HCT116 (cell line): Measurements from ENCODE around the gene HIBADH. TPM values are rescaled to one million over a fixed set of nuclear protein-coding genes. Genes with fewer than 3 reads are reported as not detected.

Experiments
- ATAC-seq: fragments of 200-7000 bp; cut with Tn5 transposase; 2 replicates; pipeline ENCODE4 v1.9.1; 2020; ENCODE audit warnings: mild to moderate bottlenecking, moderate library complexity
- BruUV-seq: library from RNA; stranded (reverse); fragments of 400-500 nt; replicated peaks from 2 replicates; lab custom pipeline; 2021; lab: Mats Ljungman, UMichigan
- CTCF ChIA-PET: fragments of 300-600 bp; sonication (Branson Sonifier 250); formaldehyde crosslinking; loops from one replicate; lab custom pipeline; 2021; ENCODE audit warnings: antibody characterized with exemption; lab: Charles Lee
- POLR2A ChIA-PET: fragments of 300-600, 350-600 bp; sonication (Branson Sonifier 250); formaldehyde crosslinking; loops from one replicate; lab custom pipeline; 2021; ENCODE audit warnings: antibody characterized with exemption; lab: Charles Lee
- RAD21 ChIA-PET, 2 experiments: fragments of 300-600 bp; sonication (Branson Sonifier 250); formaldehyde crosslinking; loops; one replicate each; lab custom pipeline; 2023; ENCODE audit warnings: low total read pairs in 2 of 2; ENCODE audit not compliant: uncharacterized antibody in 2 of 2, unreplicated experiment in 2 of 2, low non-redundant PET in 1 of 2; lab: Charles Lee
- DNase-seq: peaks from one replicate; pipeline ENCODE4 v3.0.0-alpha.2; 2010; ENCODE audit warnings: low read depth, low spot score
- H2AFZ ChIP-seq: fragments of 200-600 bp; shearing (Covaris generic), sonication (generic); 2 replicates; pipeline ENCODE4 v1.6.1; 2017; ENCODE audit warnings: low read depth, mixed run types, mixed read lengths, antibody characterized with exemption, low read length; ENCODE audit not compliant: poor library complexity, severe bottlenecking
- H3K27ac ChIP-seq: 2 replicates; pipeline ENCODE4 v1.5.1; 2012; ENCODE audit warnings: low read depth, low read length
- H3K27me3 ChIP-seq: fragments of 200-600 bp; sonication (generic); 2 replicates; pipeline ENCODE4 v1.6.1; 2016; ENCODE audit warnings: mixed run types, low read length, mixed read lengths; ENCODE audit not compliant: insufficient read depth
- H3K36me3 ChIP-seq, 2 experiments: fragments of 200-500 bp in 1 of 2; fragments of 200-600 bp in 1 of 2; sonication (Bioruptor generic) in 1 of 2; sonication (generic) in 1 of 2; 2 replicates each; pipeline versions ENCODE4 v1.5.1 to v1.6.1; 2014 to 2016; ENCODE audit warnings: low read length in 2 of 2, inconsistent platforms in 1 of 2, mixed read lengths in 1 of 2, mixed run types in 1 of 2; ENCODE audit not compliant: insufficient read depth in 2 of 2, control insufficient read depth in 1 of 2
- H3K4me1 ChIP-seq, 2 experiments: fragments of 200-600 bp in 1 of 2; sonication (generic) in 1 of 2; 2 replicates each; pipeline versions ENCODE4 v1.5.1 to v1.6.1; 2012 to 2017; ENCODE audit warnings: low read length in 2 of 2, inconsistent platforms in 1 of 2, mild to moderate bottlenecking in 1 of 2, mixed read lengths in 1 of 2, mixed run types in 1 of 2, moderate library complexity in 1 of 2; ENCODE audit not compliant: insufficient read depth in 2 of 2, control insufficient read depth in 1 of 2
- H3K4me2 ChIP-seq: fragments of 200-600 bp; sonication (generic); 2 replicates; pipeline ENCODE4 v1.6.1; 2017; ENCODE audit warnings: mixed run types, low read length, mixed read lengths
- H3K4me3 ChIP-seq, 2 experiments: fragments of 200-600 bp in 1 of 2; sonication (generic) in 1 of 2; replicated peaks in 1 of 2; 2 replicates each; pipeline ENCODE4 v1.5.1; 2011 to 2016; ENCODE audit warnings: low read length in 2 of 2, control low read depth in 1 of 2, low read depth in 1 of 2, mild to moderate bottlenecking in 1 of 2, mixed read lengths in 1 of 2, mixed run types in 1 of 2
- H3K79me2 ChIP-seq: fragments of 200-600 bp; sonication (generic); 2 replicates; pipeline ENCODE4 v1.6.1; 2017; ENCODE audit warnings: mild to moderate bottlenecking, mixed run types, low read length, moderate library complexity, mixed read lengths; ENCODE audit not compliant: insufficient read depth
- H3K9ac ChIP-seq: fragments of 200-600 bp; sonication (generic); 2 replicates; pipeline ENCODE4 v1.6.1; 2016; ENCODE audit warnings: low read length, mixed read lengths
- H3K9me2 ChIP-seq: fragments of 200-600 bp; sonication (generic), shearing (Covaris generic); 2 replicates; pipeline ENCODE4 v1.6.1; 2017; ENCODE audit warnings: mixed run types, mild to moderate bottlenecking, moderate library complexity; ENCODE audit not compliant: insufficient read depth
- H3K9me3 ChIP-seq, 2 experiments: fragments of 200-500 bp in 1 of 2; fragments of 200-600 bp in 1 of 2; sonication (Bioruptor generic) in 1 of 2; sonication (generic) in 1 of 2; 2 replicates each; pipeline ENCODE4 v1.6.1; 2014 to 2017; ENCODE audit warnings: low read length in 2 of 2, mixed read lengths in 2 of 2, inconsistent platforms in 1 of 2, low read depth in 1 of 2, mild to moderate bottlenecking in 1 of 2, mixed run types in 1 of 2, moderate library complexity in 1 of 2; ENCODE audit not compliant: control insufficient read depth in 1 of 2, insufficient read depth in 1 of 2
- H4K20me1 ChIP-seq: fragments of 200-600 bp; sonication (generic), shearing (Covaris generic); 2 replicates; pipeline ENCODE4 v1.6.1; 2017; ENCODE audit warnings: mixed run types, mild to moderate bottlenecking, moderate library complexity; ENCODE audit not compliant: insufficient read depth
- CEBPB ChIP-seq: IDR thresholded peaks from 2 replicates; pipeline ENCODE4 v1.6.1; 2012; ENCODE audit warnings: low read depth
- EZH2phosphoT487 ChIP-seq: fragments of 200-600 bp; IDR thresholded peaks from 2 replicates; pipeline ENCODE4 v1.6.1; 2018; ENCODE audit warnings: antibody characterized with exemption, borderline replicate concordance
- POLR2A ChIP-seq: IDR thresholded peaks from 2 replicates; pipeline ENCODE4 v1.7.0; 2011; ENCODE audit warnings: borderline replicate concordance; ENCODE audit not compliant: insufficient read depth, insufficient read length; ENCODE audit errors: extremely low read depth
- SRF ChIP-seq: IDR thresholded peaks from 2 replicates; pipeline ENCODE4 v1.6.1; 2012; ENCODE audit warnings: low read depth
- TCF7L2 ChIP-seq: IDR thresholded peaks from 2 replicates; pipeline ENCODE4 v1.7.0; 2011; ENCODE audit warnings: borderline replicate concordance, inconsistent platforms; ENCODE audit not compliant: insufficient read depth, insufficient read length; ENCODE audit errors: extremely low read depth
- intact Hi-C: fragments of 100-400 bp; cut with micrococcal nuclease; formaldehyde crosslinking; loops from 2 replicates; pipeline ENCODE4 v1.10.0; 2022
- total RNA-seq: library from RNA; stranded (reverse); gene quantifications from one replicate; pipeline ENCODE4 v1.2.1, GENCODE V29; 2021; ENCODE audit not compliant: unreplicated experiment
- TF ChIP-seq, protein P1 (sequence below), 3 experiments: fragments of 200-600 bp in 1 of 3; sonication (generic) in 1 of 3; IDR thresholded peaks in 2 of 3; conservative IDR thresholded peaks in 1 of 3; 2 replicates each; pipeline ENCODE4 v1.5.1; 2012 to 2017; ENCODE audit warnings: low read depth in 2 of 3, low read length in 2 of 3, antibody characterized with exemption in 1 of 3, borderline replicate concordance in 1 of 3, control low read depth in 1 of 3, mild to moderate bottlenecking in 1 of 3, mixed read lengths in 1 of 3, mixed run types in 1 of 3, moderate library complexity in 1 of 3; ENCODE audit not compliant: insufficient read depth in 1 of 3

The HIBADH gene
- total RNA-seq, 1 experiment from 2014 or later: 32.4 TPM

DNA sequence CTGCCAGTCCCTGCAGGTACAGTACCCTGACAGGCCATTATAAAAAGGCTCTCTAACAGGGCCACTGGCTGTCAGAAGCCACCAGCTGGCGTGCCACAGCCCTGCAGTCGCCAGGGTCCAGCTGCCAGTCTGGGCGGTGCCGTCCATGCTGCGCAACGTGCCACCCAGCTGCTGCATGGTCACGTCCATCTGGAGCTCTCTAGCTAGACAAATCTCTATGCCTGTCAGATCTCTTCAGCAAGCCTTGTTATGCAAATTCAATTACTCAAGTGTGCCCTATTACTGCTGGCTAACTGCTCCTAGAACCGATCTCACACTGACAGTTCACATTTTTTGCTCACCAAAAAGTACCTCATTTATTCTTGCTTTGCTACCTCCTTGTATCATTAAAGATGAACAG lies 75.9 kb downstream of the HIBADH start (continued):
- TF ChIP-seq, protein P1, sequence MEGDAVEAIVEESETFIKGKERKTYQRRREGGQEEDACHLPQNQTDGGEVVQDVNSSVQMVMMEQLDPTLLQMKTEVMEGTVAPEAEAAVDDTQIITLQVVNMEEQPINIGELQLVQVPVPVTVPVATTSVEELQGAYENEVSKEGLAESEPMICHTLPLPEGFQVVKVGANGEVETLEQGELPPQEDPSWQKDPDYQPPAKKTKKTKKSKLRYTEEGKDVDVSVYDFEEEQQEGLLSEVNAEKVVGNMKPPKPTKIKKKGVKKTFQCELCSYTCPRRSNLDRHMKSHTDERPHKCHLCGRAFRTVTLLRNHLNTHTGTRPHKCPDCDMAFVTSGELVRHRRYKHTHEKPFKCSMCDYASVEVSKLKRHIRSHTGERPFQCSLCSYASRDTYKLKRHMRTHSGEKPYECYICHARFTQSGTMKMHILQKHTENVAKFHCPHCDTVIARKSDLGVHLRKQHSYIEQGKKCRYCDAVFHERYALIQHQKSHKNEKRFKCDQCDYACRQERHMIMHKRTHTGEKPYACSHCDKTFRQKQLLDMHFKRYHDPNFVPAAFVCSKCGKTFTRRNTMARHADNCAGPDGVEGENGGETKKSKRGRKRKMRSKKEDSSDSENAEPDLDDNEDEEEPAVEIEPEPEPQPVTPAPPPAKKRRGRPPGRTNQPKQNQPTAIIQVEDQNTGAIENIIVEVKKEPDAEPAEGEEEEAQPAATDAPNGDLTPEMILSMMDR (IDR thresholded peaks at IDR 0.05 in 2 of 3, conservative IDR thresholded peaks at IDR 0.05 in 1 of 3; ENCODE audit: borderline replicate concordance in 1 of 3, insufficient read depth in 1 of 3, low read depth in 2 of 3, low read length in 2 of 3): no peak
- no peak for TF ChIP-seq EZH2phosphoT487

DNA sequence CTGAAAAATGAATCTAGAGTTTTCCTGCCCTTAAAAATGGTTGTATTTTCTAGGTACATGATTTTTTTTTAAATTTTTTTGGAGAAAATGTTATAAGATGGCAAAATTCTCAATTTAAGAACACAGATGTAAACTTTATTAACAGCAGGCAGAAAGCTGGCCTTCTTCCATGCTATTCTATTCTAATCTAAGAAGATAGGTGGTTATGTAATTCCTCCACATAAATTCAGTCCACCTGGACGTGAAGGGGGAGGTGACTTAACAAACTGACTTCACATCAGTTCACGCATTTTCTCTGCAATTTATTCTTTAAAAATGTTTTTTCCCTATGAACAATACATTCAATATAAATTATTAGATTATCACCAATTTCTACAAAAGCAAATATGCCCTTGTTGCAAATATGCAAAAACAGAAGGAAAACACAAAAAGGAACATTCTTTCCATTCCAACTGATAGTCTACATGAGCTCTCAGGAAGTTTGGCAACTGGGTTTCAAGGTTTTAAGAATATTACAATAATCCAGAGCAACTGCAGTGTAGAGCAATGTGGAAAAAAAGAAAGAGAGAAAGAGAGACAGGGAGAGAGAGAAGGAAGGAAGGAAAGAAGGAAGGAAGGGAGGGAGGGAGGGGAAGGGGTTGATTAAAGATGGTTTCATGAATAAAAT lies 76.8 kb downstream of the HIBADH start:
- no peak overlapping the region for H2AFZ ChIP-seq
- ChIA-PET RAD21 (no interaction called here), CTCF (interaction anchor here (1.6 kb wide), 1 partner anchor 335 kb away, joined by 3 read pairs; no protein-coding TSS in a partner anchor), POLR2A (no interaction called here)
- no peak overlapping the region for H3K4me2 ChIP-seq
- no peaks in the 10 kb centered on the region for H3K79me2 ChIP-seq
- DNase-seq (no peak), ATAC-seq (no peak)
- no peaks in the 10 kb centered on the region for H3K4me1 ChIP-seq
- no peaks in the 10 kb centered on the region for H3K27me3 ChIP-seq
- intact Hi-C loops: loop anchor here (10.0 kb wide), 1 partner anchor 189 kb away; no protein-coding TSS in a partner anchor
- no peaks in the 10 kb centered on the region for H3K9me3 ChIP-seq
- H3K9ac ChIP-seq: no peak overlapping the region
- H3K36me3 ChIP-seq: no peaks in the 10 kb centered on the region
- no TSS peak for BruUV-seq
- H3K4me3 ChIP-seq: no peak overlapping the region
- TF ChIP-seq SRF (no peak), TCF7L2 (no peak), CEBPB (no peak), POLR2A (no peak), EZH2phosphoT487 (no peak)
- no peaks in the 10 kb centered on the region for H4K20me1 ChIP-seq
- H3K27ac ChIP-seq: no peak overlapping the region
- no peaks in the 10 kb centered on the region for H3K9me2 ChIP-seq
